Caco-2 (cell line): ENCODE measurements around the gene TNS1. TPM values are rescaled to one million over a fixed set of nuclear protein-coding genes. Genes with fewer than 3 reads are reported as not detected.

ENCODE experiments used
- BruUV-seq: library from RNA; stranded (reverse); fragments of 400-500 nt; replicated peaks from 2 replicates; lab custom pipeline; 2021; lab: Mats Ljungman, UMichigan
- CTCF ChIA-PET: fragments of 300-600 bp; sonication (Branson Sonifier 250); formaldehyde crosslinking; loops from one replicate; lab custom pipeline; 2022; ENCODE audit warnings: antibody characterized with exemption; lab: Charles Lee
- POLR2A ChIA-PET: fragments of 300-600 bp; sonication (Branson Sonifier 250); formaldehyde crosslinking; loops from one replicate; lab custom pipeline; 2022; ENCODE audit warnings: antibody characterized with exemption; lab: Charles Lee
- DNase-seq, 2 experiments: peaks; one replicate each; pipeline versions ENCODE4 v3.0.0 to v3.0.0-alpha.2; 2020 to 2022
- H3K27me3 ChIP-seq: replicated peaks from 2 replicates; pipeline ENCODE4 v1.6.0; 2011; ENCODE audit warnings: low read length; ENCODE audit not compliant: control insufficient read depth, insufficient read depth
- H3K36me3 ChIP-seq: 2 replicates; pipeline ENCODE4 v1.5.1; 2011; ENCODE audit warnings: low read length; ENCODE audit not compliant: control insufficient read depth, insufficient read depth
- H3K4me1 ChIP-seq: fragments of 250-450 bp; sonication (Bioruptor Pico); 2 replicates; pipeline ENCODE4 v1.5.1; 2020; ENCODE audit warnings: mild to moderate bottlenecking
- H3K4me3 ChIP-seq: 2 replicates; pipeline ENCODE4 v1.5.1; 2011; ENCODE audit warnings: low read depth, mild to moderate bottlenecking, control low read depth, low read length
- H3K9me3 ChIP-seq: fragments of 250-450 bp; sonication (Bioruptor Pico); 2 replicates; pipeline ENCODE4 v1.5.1; 2020; ENCODE audit warnings: mild to moderate bottlenecking, moderate library complexity
- H3K27ac Mint-ChIP-seq: one replicate; pipeline ENCODE4 v1.8.0; 2022; ENCODE audit warnings: mixed read lengths; ENCODE audit not compliant: unreplicated experiment
- H3K27me3 Mint-ChIP-seq: one replicate; pipeline ENCODE4 v1.8.0; 2022; ENCODE audit warnings: mixed read lengths; ENCODE audit not compliant: insufficient read depth, unreplicated experiment
- H3K36me3 Mint-ChIP-seq: one replicate; pipeline ENCODE4 v1.8.0; 2022; ENCODE audit warnings: mild to moderate bottlenecking, mixed read lengths; ENCODE audit not compliant: insufficient read depth, unreplicated experiment
- H3K4me1 Mint-ChIP-seq: one replicate; pipeline ENCODE4 v1.8.0; 2022; ENCODE audit warnings: low read depth, mixed read lengths; ENCODE audit not compliant: unreplicated experiment
- H3K4me3 Mint-ChIP-seq: one replicate; pipeline ENCODE4 v1.8.0; 2022; ENCODE audit warnings: mild to moderate bottlenecking, moderate library complexity, mixed read lengths; ENCODE audit not compliant: unreplicated experiment
- H3K9me3 Mint-ChIP-seq: one replicate; pipeline ENCODE4 v1.8.0; 2022; ENCODE audit warnings: mixed read lengths; ENCODE audit not compliant: unreplicated experiment
- CTCF ChIP-seq, 2 experiments: fragments of 200-600 bp in 1 of 2; IDR thresholded peaks; 1 replicate in 1 of 2; 2 replicates in 1 of 2; pipeline versions ENCODE4 v1.5.1 to v1.8.0; 2011 to 2022; ENCODE audit warnings: antibody characterized with exemption in 1 of 2, control low read depth in 1 of 2, inconsistent platforms in 1 of 2, low read depth in 1 of 2, low read length in 1 of 2, mild to moderate bottlenecking in 1 of 2, moderate library complexity in 1 of 2; ENCODE audit not compliant: insufficient read depth in 1 of 2, severe bottlenecking in 1 of 2, unreplicated experiment in 1 of 2
- intact Hi-C: fragments of 100-400 bp; cut with micrococcal nuclease; formaldehyde crosslinking; loops from one replicate; pipeline ENCODE4 v1.10.0; 2022; ENCODE audit not compliant: unreplicated experiment
- total RNA-seq: library from RNA; stranded (reverse); gene quantifications from 2 replicates; pipeline ENCODE4 v1.2.3, GENCODE V29; 2022

TNS1 gene
- total RNA-seq, 1 experiment from 2014 or later: 16.1 TPM

GRCh38 chr2:217846321-217846743, 156.5 kb downstream of the TNS1 start:
- Mint-ChIP-seq H3K36me3 (no peaks in the 10 kb centered on the region), H3K4me1 (peaks cover 19% of the 10 kb centered on the region), H3K4me3 (no peak overlapping the region), H3K9me3 (no peaks in the 10 kb centered on the region), H3K27ac (no peak overlapping the region), H3K27me3 (no peaks in the 10 kb centered on the region)
- Histone ChIP-seq H3K9me3 (peaks cover 8% of the 10 kb centered on the region), H3K36me3 (no peaks in the 10 kb centered on the region), H3K4me1 (peaks cover 14% of the 10 kb centered on the region), H3K4me3 (no peak overlapping the region), H3K27me3 (no peaks in the 10 kb centered on the region)
- BruUV-seq: no TSS peak
- intact Hi-C loops: no loop called here
- POLR2A ChIA-PET: no interaction called here
- CTCF ChIA-PET: no interaction called here
- no peak for DNase-seq
- no peak for TF ChIP-seq CTCF (IDR thresholded peaks at IDR 0.05; ENCODE audit: insufficient read depth in 1 of 2, low read depth in 1 of 2, low read length in 1 of 2, severe bottlenecking in 1 of 2, unreplicated experiment in 1 of 2)

- TF ChIP-seq CTCF (IDR thresholded peaks at IDR 0.05; ENCODE audit: insufficient read depth in 1 of 2, low read depth in 1 of 2, low read length in 1 of 2, severe bottlenecking in 1 of 2, unreplicated experiment in 1 of 2): no peak
- Histone ChIP-seq H3K27me3 (no peaks in the 10 kb centered on the region), H3K9me3 (peaks cover 8% of the 10 kb centered on the region), H3K4me3 (no peak overlapping the region), H3K4me1 (peaks cover 6% of the 10 kb centered on the region), H3K36me3 (no peaks in the 10 kb centered on the region)
- Mint-ChIP-seq H3K4me3 (no peak overlapping the region), H3K36me3 (no peaks in the 10 kb centered on the region), H3K4me1 (peaks cover 8% of the 10 kb centered on the region), H3K9me3 (no peaks in the 10 kb centered on the region), H3K27me3 (no peaks in the 10 kb centered on the region), H3K27ac (no peak overlapping the region)
- CTCF ChIA-PET: no interaction called here
- POLR2A ChIA-PET: no interaction called here
- no peak for DNase-seq
- intact Hi-C loops: no loop called here
- BruUV-seq: no TSS peak
These were observed 157.5 kb downstream of the TNS1 start for GRCh38 chr2:217845301-217845700.

- peaks cover 8% of the 10 kb centered on the region for H3K9me3 ChIP-seq
- Mint-ChIP-seq H3K27ac (no peak overlapping the region), H3K4me3 (no peak overlapping the region), H3K9me3 (no peaks in the 10 kb centered on the region), H3K36me3 (no peaks in the 10 kb centered on the region), H3K4me1 (peaks cover 2% of the 10 kb centered on the region), H3K27me3 (no peaks in the 10 kb centered on the region)
- intact Hi-C loops: no loop called here
- TF ChIP-seq CTCF (IDR thresholded peaks at IDR 0.05; ENCODE audit: insufficient read depth in 1 of 2, low read depth in 1 of 2, low read length in 1 of 2, severe bottlenecking in 1 of 2, unreplicated experiment in 1 of 2): no peak
- ChIA-PET POLR2A (no interaction called here), CTCF (no interaction called here)
- no peaks in the 10 kb centered on the region for H3K36me3 ChIP-seq
- DNase-seq: no peak
- H3K4me1 ChIP-seq: peaks cover under 1% of the 10 kb centered on the region; the same call in 1 of the 2 replicates
- no peak overlapping the region for H3K4me3 ChIP-seq
- no peaks in the 10 kb centered on the region for H3K27me3 ChIP-seq
- no TSS peak for BruUV-seq
These were observed 158.1 kb downstream of the TNS1 start for GRCh38 chr2:217844696-217845095.
